ENCODE data around the gene RNF133.
"Not testable (repeated sequence)": the region's sequence is repeated elsewhere in the genome, so short reads cannot be mapped to it uniquely, and the experiment has no call there.

Gene RNF133

DNA sequence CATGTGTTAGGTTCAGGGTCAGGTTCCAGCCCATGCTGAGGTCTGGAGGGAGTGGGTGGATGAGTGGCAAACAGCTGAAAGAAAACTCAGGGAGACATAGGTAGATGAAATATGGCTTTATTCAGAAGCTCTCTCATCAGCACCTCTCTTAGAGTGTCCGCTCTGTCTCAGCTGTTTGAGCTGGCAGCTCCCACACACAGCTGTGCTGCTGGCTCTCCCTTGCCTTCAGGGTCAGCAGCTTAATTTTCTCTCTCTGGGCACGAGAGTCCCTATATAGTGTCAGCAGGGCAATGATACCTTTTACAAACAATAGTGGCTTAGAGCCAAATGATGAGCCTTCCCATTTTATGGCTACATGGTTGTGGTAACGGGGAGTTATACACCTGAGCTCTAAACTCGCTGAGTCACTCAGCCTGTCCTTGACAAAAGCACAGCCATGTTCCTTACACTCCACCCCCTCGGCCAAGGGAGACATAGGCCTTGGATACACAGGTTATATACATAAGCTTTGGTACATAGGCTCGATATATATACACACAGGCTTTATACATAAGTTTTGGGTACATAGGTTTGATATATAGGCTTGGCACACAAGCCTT lies 10.4 kb downstream of the RNF133 start:
- DNase-seq, result no peak

DNA sequence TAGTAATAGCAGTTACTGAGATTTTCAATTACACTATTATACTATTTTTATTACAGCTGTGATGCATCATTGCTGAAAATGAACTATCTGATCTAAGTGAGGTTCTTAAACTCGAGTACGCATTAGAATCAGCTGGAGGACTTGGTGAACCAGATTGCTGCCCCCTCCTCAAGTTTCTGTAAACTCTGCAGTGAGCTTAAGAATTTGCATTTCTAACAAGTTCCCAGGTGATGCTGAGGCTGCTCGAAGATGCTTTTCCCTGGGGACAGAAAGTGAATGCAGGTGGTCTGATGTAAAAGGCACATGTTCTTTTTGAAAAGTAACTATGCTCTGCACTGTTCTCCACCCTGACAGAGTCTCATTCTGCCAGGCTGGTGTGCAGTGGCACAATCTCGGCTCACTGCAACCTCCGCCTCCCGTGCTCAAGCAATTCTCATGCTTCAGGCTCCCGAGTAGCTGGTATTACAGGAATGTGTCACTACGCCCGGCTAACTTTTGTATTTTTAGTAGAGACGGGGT lies 12.5 kb downstream of the RNF133 start:
- no peak for DNase-seq

DNA sequence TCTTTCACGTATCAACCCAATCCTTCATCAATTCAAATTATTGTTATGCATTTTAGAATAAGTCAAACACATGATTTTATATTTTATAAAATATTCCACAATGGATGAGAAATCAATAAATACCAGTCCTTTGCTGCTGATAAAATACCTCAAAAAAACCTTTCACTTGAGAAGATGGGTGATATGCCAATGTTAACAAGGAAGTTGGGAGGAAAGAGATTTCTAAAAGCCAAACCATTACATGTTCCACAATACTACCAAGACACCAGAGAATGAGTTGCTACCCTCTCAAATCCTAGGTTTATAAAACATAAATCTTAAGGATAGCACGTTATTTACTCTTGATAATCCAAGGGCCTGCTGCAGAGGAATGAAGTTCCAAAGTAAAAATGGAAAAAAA lies 14.4 kb downstream of the RNF133 start:
- DNase-seq, result no peak

DNA sequence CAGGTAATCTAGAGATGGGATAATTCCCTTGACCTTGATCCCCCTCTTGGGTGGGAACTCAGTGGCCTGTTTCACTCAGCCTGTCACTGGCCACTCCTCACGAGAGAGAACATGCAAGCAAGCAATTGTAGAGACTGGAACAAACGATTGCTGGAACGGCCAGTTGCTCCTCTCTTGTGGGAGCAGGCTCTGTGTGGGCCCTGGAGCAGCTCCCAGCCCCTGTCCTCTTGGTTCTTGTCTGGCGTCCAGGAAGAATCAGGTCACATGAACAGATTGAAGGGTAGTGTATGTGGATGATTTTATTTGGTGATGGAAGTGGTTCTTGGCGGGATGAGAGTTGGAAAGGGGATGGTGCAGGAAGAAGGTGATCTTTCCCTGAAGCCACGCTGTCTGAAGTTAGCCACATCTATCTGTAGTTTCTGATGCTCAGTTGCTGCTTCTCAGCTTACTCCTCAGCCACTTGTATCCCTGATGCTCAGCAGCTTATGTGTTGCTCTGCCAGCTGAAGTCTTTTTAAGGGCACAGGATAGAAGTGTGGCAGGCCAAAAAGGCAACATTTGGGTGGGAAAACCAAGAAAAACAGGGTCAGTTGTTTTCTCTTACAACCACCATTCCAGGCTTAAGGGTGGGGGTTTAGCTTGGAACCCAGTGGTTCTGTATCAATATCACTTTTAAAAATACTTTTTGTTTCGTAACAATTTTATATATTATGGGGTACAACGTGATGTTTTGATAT lies 15.9 kb downstream of the RNF133 start:
- no peak for DNase-seq

DNA sequence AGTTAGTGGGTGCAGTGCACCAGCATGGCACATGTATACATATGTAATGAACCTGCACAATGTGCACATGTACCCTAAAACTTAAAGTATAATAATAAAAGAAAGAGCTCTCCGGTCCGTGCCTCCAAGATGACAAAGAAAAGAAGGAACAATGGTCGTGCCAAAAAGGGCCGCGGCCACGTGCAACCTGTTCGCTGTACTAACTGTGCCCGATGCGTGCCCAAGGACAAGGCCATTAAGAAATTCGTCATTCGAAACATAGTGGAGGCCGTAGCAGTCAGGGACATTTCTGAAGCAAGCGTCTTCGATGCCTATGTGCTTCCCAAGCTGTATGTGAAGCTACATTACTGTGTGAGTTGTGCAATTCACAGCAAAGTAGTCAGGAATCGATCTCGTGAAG lies 17.7 kb downstream of the RNF133 start:
- DNase-seq, result not testable (repeated sequence)

DNA sequence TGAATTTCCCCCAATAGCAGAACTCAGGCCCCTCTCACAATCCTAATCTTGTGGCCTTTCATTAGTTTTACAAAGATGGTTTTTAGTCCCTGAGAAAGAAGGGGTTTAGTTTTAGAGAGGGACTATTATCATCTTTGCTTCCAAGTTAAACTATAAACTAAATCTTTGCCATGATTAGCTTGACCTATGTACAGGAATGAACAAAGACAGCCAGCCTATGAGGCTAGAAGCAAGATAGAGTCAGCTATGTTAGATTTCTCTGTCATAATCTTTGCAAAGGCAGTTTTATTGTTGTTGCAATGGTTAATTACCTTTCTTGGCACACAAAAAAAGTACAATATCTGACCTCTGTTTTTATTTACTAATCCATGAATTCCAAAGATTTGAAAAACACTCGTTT lies 19.1 kb downstream of the RNF133 start:
- DNase-seq, result no peak

DNA sequence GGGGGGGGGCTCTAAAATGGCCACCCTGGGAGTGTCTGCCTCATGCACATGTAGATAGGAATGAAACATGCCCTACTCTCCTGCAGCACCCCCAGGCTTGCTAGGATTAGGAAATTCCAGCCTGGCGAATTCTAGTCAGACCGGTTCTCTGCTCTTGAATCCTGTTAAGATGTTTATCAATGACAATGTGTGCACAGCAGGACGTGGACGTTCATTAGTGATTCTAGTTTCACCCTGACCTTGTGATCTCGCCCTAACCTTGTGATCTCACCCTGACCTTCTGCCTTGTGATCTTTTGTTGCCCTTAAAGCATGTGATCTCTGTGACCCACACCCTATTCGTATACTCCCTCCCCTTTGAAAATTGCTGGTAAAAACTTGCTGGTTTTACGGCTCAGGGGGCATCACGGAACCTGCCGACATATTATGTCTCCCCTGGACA lies 19.6 kb downstream of the RNF133 start:
- not testable (repeated sequence) for DNase-seq

DNA sequence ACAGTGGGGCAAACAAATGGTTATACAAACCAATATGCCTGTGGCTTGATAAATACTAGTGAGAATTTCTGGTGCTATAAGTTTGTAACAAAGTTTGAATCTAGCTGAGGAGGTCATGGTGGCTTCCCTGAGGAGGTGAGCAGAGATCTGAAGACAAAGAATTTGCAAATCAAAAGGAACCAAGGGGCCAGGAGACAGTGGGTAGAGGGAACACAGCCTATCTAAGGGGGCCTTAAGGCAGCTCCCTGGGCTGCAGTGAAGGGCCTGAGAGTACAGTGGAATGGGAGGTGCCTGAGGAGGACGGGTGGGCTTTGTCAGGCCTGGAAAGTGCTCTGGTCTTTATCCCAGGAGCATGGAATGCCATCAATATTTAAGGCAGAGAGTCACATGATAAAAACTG lies 21.8 kb downstream of the RNF133 start:
- DNase-seq, result no peak

DNA sequence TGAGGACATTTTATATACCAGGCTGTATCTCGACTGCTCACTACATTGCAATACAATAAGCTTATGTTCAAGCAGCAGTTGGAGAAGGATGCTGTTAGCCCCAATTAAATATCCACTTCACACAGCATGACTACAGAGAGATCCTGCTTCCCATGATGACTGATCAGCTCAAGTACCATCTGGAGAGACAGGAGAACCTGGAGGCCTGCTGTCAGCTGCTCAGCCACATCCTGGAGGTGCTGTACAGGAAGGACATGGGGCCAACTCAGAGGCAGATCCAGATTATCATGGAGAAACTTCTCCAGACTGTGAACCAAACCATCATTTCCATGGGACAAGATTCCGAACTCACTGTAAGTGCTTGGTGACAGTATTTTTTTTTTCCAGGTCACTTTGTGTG lies 22.5 kb downstream of the RNF133 start:
- no peak for DNase-seq

DNA sequence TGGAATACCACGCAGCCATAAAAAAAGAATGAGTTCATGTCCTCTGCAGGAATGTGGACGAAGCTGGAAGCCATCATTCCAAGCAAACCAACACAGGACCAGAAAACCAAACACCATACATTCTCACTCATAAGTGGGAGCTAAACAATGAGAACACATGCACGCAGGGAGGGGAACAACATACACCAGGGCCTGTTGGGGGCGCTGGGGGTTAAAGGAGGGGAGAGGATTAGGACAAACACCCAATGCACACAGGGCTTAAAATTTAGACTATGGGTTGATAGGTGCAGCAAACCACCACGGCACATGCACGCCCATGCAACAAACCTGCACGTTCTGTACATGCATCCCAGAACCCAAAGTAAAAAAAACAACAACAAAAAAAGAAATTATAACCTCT lies 23.3 kb downstream of the RNF133 start:
- DNase-seq, result no peak

DNA sequence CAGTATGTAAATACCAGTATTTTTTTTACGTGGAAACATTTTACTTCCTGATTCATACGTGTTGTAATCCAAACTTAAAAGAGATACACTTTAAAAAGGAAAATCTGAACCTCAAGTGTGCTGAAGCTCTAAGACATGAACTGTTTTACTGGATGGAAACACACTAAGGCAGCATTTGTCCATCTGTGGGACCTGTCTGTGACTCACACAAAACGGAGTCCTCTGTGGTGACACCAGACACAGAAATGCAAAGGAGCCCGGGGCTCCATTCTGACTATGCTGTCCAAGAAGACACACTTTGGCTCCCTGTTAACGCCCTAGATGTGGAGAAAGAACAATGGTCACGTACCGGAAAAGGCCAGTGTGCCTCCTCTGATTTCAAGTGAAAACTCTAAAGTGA lies 23.9 kb downstream of the RNF133 start:
- DNase-seq, result no peak

DNA sequence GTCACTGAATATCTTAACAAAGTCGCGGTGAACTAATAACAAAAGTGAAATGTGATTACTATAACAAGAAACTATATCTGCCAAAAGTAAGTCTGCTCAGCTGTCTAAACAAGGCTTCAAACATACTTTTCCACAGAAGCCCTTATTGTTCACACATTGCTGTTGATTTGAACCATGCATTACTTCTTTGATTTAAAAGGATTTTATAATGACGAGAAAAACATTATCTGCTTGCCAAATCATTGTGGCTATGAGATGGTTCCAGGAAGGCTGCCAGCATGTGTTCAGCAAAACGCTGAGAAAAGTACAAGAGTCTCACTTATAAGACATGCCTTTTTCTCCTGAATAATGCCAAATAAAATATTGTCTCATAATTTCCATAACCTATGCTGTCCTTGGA lies 24.4 kb downstream of the RNF133 start:
- DNase-seq, result no peak

DNA sequence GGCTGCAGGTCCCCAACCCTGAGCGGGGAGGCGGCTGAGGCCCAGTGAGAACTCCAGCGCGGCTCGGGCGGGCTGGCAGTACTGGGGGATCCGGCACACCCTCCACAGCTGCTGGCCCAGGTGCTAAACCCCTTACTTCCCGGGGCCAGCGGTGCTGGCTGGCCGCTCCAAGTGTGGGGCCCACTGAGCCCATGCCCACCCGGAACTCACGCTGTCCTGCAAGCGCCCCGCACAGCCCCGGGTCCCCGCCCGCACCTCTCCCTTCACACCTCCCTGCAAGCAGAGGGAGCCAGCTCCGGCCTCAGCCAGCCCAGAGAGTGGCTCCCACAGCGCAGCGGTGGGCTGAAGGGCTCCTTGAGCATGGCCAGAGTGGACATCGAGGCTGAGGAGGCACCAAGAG lies 25.0 kb downstream of the RNF133 start:
- DNase-seq, result no peak

DNA sequence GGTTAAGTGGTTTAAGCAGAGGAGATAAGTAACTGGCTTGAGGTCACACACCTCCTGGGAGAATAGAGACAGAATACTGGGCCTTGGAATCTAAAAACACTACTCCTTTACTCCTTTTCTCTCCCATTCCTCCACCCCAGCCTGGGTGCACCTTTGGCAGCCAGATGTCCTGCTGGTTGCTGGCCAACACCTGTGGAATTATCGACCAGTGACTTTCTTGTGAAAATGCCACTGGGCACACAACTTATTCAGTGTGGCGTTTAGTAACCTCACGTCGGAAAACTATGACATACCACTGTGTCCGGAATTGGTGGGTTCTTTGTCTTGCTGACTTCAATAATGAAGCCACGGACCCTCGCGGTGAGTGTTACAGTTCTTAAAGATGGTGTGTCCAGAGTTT lies 26.4 kb downstream of the RNF133 start:
- no peak for DNase-seq

DNA sequence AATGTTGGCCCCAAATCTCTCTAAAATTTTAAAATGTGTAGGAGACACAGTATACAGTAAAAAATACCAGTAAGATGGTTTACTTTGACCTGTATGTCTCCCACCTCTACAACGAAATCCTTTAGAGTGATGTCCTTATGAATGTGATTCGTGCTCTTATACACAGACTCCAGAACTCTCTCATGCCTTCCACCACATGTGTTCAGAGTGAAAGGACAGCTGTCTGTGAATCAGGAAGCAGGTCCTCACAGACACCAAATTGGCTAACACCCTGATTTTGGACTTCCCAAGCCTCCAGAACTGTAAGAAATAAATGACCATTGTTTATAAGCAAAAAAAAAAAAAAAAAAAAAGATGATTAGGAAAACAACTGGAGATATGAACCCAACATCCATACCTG lies 35.2 kb downstream of the RNF133 start:
- DNase-seq, result no peak

DNA sequence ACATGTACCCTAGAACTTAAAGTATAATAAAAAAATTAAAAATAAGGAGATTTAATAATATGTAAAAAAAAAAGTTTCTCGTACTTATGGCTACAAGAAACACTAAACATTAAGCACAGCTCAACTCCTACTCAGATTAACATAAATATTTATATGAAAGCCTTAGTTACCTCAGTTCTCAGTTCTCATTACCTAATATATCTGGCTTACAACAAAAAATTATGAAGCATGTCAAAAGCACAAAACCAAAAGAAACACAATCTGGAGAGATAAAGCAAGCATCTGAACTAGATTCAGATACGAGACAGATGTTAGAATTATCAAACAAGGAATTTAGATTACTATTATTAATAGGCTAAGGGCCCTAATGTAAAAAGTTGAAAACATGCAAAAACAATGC lies 40.1 kb downstream of the RNF133 start:
- DNase-seq, result no peak

DNA sequence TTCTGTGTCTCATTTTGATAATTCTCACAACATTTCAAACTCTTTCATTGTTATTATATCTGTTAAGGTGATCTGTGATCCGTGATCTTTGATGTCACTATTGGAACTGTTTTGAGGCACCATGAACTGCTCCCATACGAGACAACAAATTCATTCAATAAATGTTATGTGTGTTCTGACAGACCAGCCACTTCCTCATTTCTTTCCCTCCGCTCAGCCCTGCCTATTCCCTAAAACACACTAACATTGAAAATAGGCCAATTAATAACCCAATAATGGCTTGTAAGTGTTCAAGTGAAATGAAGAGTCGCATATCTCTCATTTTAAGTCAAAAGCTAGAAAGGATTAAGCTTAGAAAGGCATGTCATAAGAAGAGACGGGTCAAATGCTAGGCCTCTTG lies 45.2 kb downstream of the RNF133 start:
- DNase-seq, result no peak

DNA sequence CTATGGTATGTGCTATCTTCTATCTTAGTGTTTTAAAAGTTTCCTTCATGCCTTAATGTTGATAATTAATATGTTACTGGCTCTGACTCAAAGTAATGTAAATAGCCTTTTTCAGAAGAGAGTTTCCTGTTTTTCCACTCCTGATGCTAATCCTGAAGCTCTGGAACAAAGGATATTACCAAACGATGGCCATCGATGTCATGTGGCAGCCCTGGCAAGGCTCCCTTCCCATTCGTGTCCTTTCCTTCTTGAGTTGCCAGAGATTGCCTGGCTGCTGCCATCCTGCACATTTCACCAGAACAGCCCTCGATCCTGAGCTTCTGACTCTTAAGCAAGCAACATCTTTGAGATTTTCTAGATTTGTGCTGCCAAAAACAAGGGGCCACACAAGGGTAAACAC lies 46.0 kb downstream of the RNF133 start:
- DNase-seq, result no peak

DNA sequence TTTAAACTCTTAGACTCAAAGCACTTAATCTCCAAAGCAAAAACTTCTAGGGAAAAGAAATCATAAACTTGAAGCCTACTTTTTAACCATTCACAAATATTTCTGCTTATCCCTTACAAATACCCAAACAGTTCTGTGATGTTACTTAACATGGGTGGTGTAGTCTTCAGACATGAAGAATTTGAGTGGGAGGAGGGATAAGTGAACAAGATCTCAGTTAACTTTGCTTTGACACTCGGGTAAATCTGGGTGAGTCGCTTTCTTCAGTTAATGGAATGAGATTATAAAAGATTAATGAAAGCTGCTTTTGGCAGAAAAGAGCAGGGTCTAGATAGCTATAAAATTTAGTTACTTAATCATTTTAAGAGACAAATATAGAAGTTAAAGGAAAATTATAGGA lies 47.5 kb downstream of the RNF133 start:
- no peak for DNase-seq

All from NCI-H2107 (cell line).